DND-41 (cell line): ENCODE data around the gene RAD23B.

Experiments used
- EZH2 ChIP-seq: IDR thresholded peaks from 3 replicates; pipeline ENCODE4 v1.6.1; 2012; ENCODE audit warnings: borderline replicate concordance, low read depth, mild to moderate bottlenecking, moderate library complexity, low read length, inconsistent platforms; ENCODE audit not compliant: severe bottlenecking
- TF ChIP-seq, protein P1 (sequence below): IDR thresholded peaks from 2 replicates; pipeline ENCODE4 v1.5.1; 2012; ENCODE audit warnings: borderline replicate concordance, low read length, moderate library complexity, mild to moderate bottlenecking; ENCODE audit not compliant: poor library complexity, severe bottlenecking; ENCODE audit errors: extremely low read depth

DNA sequence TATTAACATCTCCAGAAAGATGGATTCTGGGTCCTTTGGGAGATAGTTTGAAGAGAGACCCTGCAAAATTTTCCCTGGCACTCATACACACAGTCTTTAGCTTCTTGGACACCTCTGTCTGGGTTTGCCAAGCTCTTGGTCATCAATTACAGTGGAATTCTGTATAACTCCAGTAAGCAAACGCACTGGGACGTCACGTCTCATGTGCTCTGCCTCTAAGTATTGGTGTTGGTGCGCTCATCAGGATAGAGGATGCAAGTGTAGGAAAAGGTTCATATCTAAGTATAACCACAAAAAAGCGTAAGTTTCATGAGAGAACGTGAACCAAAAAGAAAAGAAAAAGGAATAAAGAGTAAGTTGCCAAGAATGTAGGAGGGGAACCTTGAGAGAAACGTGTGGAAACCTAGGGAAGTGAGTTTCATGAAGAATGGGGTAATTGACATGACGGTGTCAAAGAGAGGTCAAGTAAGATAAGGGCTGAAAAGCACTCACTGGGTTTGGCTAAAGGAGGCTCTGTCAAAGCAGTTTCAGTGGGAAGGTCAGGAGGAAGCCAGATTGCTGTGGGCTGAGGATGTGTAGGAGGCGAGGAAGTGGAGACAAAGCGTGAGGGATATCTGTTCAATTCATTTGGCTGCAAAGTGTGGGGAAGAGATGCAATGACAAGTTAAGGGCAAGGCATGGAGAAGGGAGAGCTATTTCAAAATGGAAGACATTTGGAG, 92.7 kb downstream of the RAD23B start:
- TF ChIP-seq, protein P1, sequence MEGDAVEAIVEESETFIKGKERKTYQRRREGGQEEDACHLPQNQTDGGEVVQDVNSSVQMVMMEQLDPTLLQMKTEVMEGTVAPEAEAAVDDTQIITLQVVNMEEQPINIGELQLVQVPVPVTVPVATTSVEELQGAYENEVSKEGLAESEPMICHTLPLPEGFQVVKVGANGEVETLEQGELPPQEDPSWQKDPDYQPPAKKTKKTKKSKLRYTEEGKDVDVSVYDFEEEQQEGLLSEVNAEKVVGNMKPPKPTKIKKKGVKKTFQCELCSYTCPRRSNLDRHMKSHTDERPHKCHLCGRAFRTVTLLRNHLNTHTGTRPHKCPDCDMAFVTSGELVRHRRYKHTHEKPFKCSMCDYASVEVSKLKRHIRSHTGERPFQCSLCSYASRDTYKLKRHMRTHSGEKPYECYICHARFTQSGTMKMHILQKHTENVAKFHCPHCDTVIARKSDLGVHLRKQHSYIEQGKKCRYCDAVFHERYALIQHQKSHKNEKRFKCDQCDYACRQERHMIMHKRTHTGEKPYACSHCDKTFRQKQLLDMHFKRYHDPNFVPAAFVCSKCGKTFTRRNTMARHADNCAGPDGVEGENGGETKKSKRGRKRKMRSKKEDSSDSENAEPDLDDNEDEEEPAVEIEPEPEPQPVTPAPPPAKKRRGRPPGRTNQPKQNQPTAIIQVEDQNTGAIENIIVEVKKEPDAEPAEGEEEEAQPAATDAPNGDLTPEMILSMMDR, result no peak
- TF ChIP-seq EZH2, result no peak
